GM19351 (cell line): Measurements from ENCODE around the gene ZIC2.
"Not testable (repeated sequence)": the region's sequence is repeated elsewhere in the genome, so short reads cannot be mapped to it uniquely, and the experiment has no call there.

ENCODE experiments used
- ATAC-seq: cut with Tn5 transposase; IDR thresholded peaks from one replicate; pipeline ENCODE4 v1.9.1; 2021; ENCODE audit warnings: mild to moderate bottlenecking, moderate library complexity; ENCODE audit not compliant: unreplicated experiment

Gene ZIC2

GRCh38 chr13:99981735-99982035, at the start of gene ZIC2:
TSS of gene ZIC2 (plus strand) at chr13:99981784. CDS start at chr13:99982065, 281 bp downstream.
- ATAC-seq: no peak

- ATAC-seq: no peak
Measured at GRCh38 chr13:99932912-99933311, 48.7 kb upstream of the ZIC2 start.

- ATAC-seq: no peak
Measured at GRCh38 chr13:99935772-99936171, 45.8 kb upstream of the ZIC2 start.

GRCh38 chr13:99938635-99939034, 42.9 kb upstream of the ZIC2 start:
- ATAC-seq: no peak

- ATAC-seq: no peak
Measured at GRCh38 chr13:99941086-99941485, 40.5 kb upstream of the ZIC2 start.

GRCh38 chr13:99941911-99942310, 39.7 kb upstream of the ZIC2 start:
- ATAC-seq: no peak

GRCh38 chr13:99944102-99944501, 37.5 kb upstream of the ZIC2 start:
- ATAC-seq: no peak

GRCh38 chr13:99944606-99945005, 37.0 kb upstream of the ZIC2 start:
- ATAC-seq: no peak

GRCh38 chr13:99945515-99945914, 36.1 kb upstream of the ZIC2 start:
- ATAC-seq: not testable (repeated sequence)

- ATAC-seq: no peak
Measured at GRCh38 chr13:99947666-99948065, 33.9 kb upstream of the ZIC2 start.

GRCh38 chr13:99948411-99948810, 33.2 kb upstream of the ZIC2 start:
- ATAC-seq: no peak

- ATAC-seq: no peak
Measured at GRCh38 chr13:99948907-99949678, 32.5 kb upstream of the ZIC2 start.

- no peak for ATAC-seq
Measured at GRCh38 chr13:99949679-99950413, 31.7 kb upstream of the ZIC2 start.

GRCh38 chr13:99951666-99952065, 29.9 kb upstream of the ZIC2 start:
- not testable (repeated sequence) for ATAC-seq

GRCh38 chr13:99953138-99953755, 28.3 kb upstream of the ZIC2 start:
- no peak for ATAC-seq

GRCh38 chr13:99955107-99955746, 26.4 kb upstream of the ZIC2 start:
- no peak for ATAC-seq

GRCh38 chr13:99955747-99956472, 25.7 kb upstream of the ZIC2 start:
- ATAC-seq: no peak

GRCh38 chr13:99956473-99957349, 24.9 kb upstream of the ZIC2 start:
- no peak for ATAC-seq

GRCh38 chr13:99958406-99959126, 23.0 kb upstream of the ZIC2 start:
- ATAC-seq: no peak
